Measurements from ENCODE around the gene AXDND1. TPM values are rescaled to one million over a fixed set of nuclear protein-coding genes. Genes with fewer than 3 reads are reported as not detected.

The AXDND1 gene
- total RNA-seq = 1.6 TPM

GRCh38 chr1:179365342-179366092, at the start of gene AXDND1:
AXDND1 (plus strand) TSS chr1:179365971; CDS start chr1:179366510, 539 bp downstream.

GRCh38 chr1:179575497-179576314, 209.9 kb downstream of the AXDND1 start, which contains the start of gene NPHS2:
NPHS2 (minus strand) TSS chr1:179575948; CDS start chr1:179575864, 84 bp downstream.

GRCh38 chr1:179591592-179592580, 226.1 kb downstream of the AXDND1 start, which contains the start of gene TDRD5:
TDRD5 (plus strand) TSS chr1:179591832; CDS start chr1:179592616, 784 bp downstream.

Small RNA genes within 50 kb of the gene (small RNA-seq; reads per million reads assigned to genes)
- gene MEF2AP1 (ENCODE audit: low replicate concordance) = not detected
- gene RNU5F-2P (ENCODE audit: low replicate concordance) = 0.14 reads per million

Other genes with a start within 250 kb of the AXDND1 start
- 15.8 TPM for gene ABL2, start 136.3 kb upstream of the AXDND1 start, total RNA-seq
- gene SOAT1, start 72.2 kb upstream of the AXDND1 start, total RNA-seq = 18.6 TPM
- gene NPHS2, start 210.0 kb downstream of the AXDND1 start, total RNA-seq = 46.4 TPM
- gene TDRD5, start 225.9 kb downstream of the AXDND1 start, total RNA-seq = 3.0 TPM

Data from metanephros (tissue), 2 donors.